WERI-Rb-1 (cell line): ENCODE data around the gene CREBL2.

Experiments used
- DNase-seq: peaks from one replicate; pipeline ENCODE4 v3.0.0-alpha.2; 2020
- H3K27ac ChIP-seq: fragments of 250-450 bp; sonication (Bioruptor Pico); 2 replicates; pipeline ENCODE4 v1.5.1; 2020; ENCODE audit warnings: mild to moderate bottlenecking, moderate library complexity
- H3K27me3 ChIP-seq: fragments of 250-450 bp; sonication (Bioruptor Pico); 2 replicates; pipeline ENCODE4 v1.5.1; 2021; ENCODE audit warnings: mild to moderate bottlenecking, low read depth, moderate library complexity; ENCODE audit not compliant: insufficient read depth, severe bottlenecking
- H3K36me3 ChIP-seq: fragments of 250-450 bp; sonication (Bioruptor Pico); 2 replicates; pipeline ENCODE4 v1.5.1; 2020; ENCODE audit warnings: mild to moderate bottlenecking, moderate library complexity
- H3K4me3 ChIP-seq: 2 replicates; pipeline ENCODE4 v1.5.1; 2011; ENCODE audit warnings: low read depth, mild to moderate bottlenecking, control low read depth, low read length
- H3K9me3 ChIP-seq: fragments of 250-450 bp; sonication (Bioruptor Pico); 2 replicates; pipeline ENCODE4 v1.5.1; 2021; ENCODE audit warnings: mild to moderate bottlenecking, moderate library complexity; ENCODE audit not compliant: severe bottlenecking
- CTCF ChIP-seq: IDR thresholded peaks from 2 replicates; pipeline ENCODE4 v1.5.1; 2011; ENCODE audit warnings: low read depth, mild to moderate bottlenecking, control low read depth, inconsistent platforms, low read length

The CREBL2 gene

GRCh38 chr12:12669020-12669419 lies 57.3 kb downstream of the CREBL2 start:
- Histone ChIP-seq H3K27me3 (no peaks in the 10 kb centered on the region), H3K36me3 (no peaks in the 10 kb centered on the region), H3K9me3 (no peaks in the 10 kb centered on the region), H3K27ac (no peak overlapping the region), H3K4me3 (no peak overlapping the region)
- TF ChIP-seq CTCF, result no peak
- no peak for DNase-seq

GRCh38 chr12:12671850-12672660 lies 60.4 kb downstream of the CREBL2 start:
- Histone ChIP-seq H3K36me3 (no peaks in the 10 kb centered on the region), H3K4me3 (no peak overlapping the region), H3K27ac (no peak overlapping the region), H3K9me3 (no peaks in the 10 kb centered on the region), H3K27me3 (no peaks in the 10 kb centered on the region)
- DNase-seq, result no peak
- TF ChIP-seq CTCF, result no peak

GRCh38 chr12:12673296-12673695 lies 61.6 kb downstream of the CREBL2 start:
- DNase-seq, result no peak

GRCh38 chr12:12676605-12677004 lies 64.9 kb downstream of the CREBL2 start:
- no peak overlapping the region for H3K4me3 ChIP-seq
- no peaks in the 10 kb centered on the region for H3K27me3 ChIP-seq

More at GRCh38 chr12:12673296-12673695, 61.6 kb downstream of the CREBL2 start:
- Histone ChIP-seq H3K36me3 (no peaks in the 10 kb centered on the region), H3K27ac (no peak overlapping the region), H3K4me3 (no peak overlapping the region), H3K9me3 (no peaks in the 10 kb centered on the region), H3K27me3 (no peaks in the 10 kb centered on the region)
- TF ChIP-seq CTCF, result no peak

GRCh38 chr12:12681061-12681765 lies 69.5 kb downstream of the CREBL2 start:
- no peak for DNase-seq
- no peak for TF ChIP-seq CTCF
- Histone ChIP-seq H3K36me3 (no peaks in the 10 kb centered on the region), H3K27me3 (no peaks in the 10 kb centered on the region), H3K9me3 (no peaks in the 10 kb centered on the region), H3K4me3 (no peak overlapping the region), H3K27ac (no peak overlapping the region)

More at GRCh38 chr12:12676605-12677004, 64.9 kb downstream of the CREBL2 start:
- no peaks in the 10 kb centered on the region for H3K9me3 ChIP-seq
- H3K36me3 ChIP-seq, result no peaks in the 10 kb centered on the region
- no peak overlapping the region for H3K27ac ChIP-seq
- TF ChIP-seq CTCF, result no peak
- DNase-seq, result no peak
